Left lung (tissue), 10 donors: ENCODE measurements around the gene PAPPA2. TPM values are rescaled to one million over a fixed set of nuclear protein-coding genes. Genes with fewer than 3 reads are reported as not detected.
"Not testable (repeated sequence)": the region's sequence is repeated elsewhere in the genome, so short reads cannot be mapped to it uniquely, and the experiment has no call there.

ENCODE experiments used
- ATAC-seq: fragments of 200-7000 bp; cut with Tn5 transposase; one replicate; pipeline ENCODE4 v1.9.1; 2020; ENCODE audit warnings: moderate library complexity
- DNase-seq, 4 donors: peaks; one replicate each; pipeline ENCODE4 v3.0.0-alpha.2; 2013 to 2020
- H3K27ac ChIP-seq, 2 donors: fragments of 200-600 bp; sonication (generic) in 1 of 2; one replicate each; pipeline versions ENCODE4 v1.5.0 to v1.8.0; 2020 to 2021
- H3K27me3 ChIP-seq, 2 donors: fragments of 200-600 bp; sonication (generic) in 1 of 2; one replicate each; pipeline versions ENCODE4 v1.5.0 to v1.8.0; 2020 to 2021
- H3K36me3 ChIP-seq, 2 donors: fragments of 200-600 bp; sonication (generic) in 1 of 2; one replicate each; pipeline versions ENCODE4 v1.5.0 to v1.8.0; 2020 to 2021
- H3K4me1 ChIP-seq, 2 donors: fragments of 200-600 bp; one replicate each; pipeline ENCODE4 v1.8.0; 2021
- H3K4me3 ChIP-seq, 2 donors: fragments of 200-600 bp; sonication (generic) in 1 of 2; one replicate each; pipeline versions ENCODE4 v1.5.0 to v1.8.0; 2020 to 2021; ENCODE audit warnings: mild to moderate bottlenecking in 1 of 2
- H3K9me3 ChIP-seq, 2 donors: fragments of 200-600 bp; sonication (generic) in 1 of 2; one replicate each; pipeline versions ENCODE4 v1.5.0 to v1.8.0; 2020 to 2021
- CTCF ChIP-seq, 2 donors: fragments of 200-600 bp; sonication (generic) in 1 of 2; IDR thresholded peaks; one replicate each; pipeline versions ENCODE4 v1.5.0 to v1.8.0; 2021; ENCODE audit warnings: antibody characterized with exemption in 2 of 2
- intact Hi-C, 2 donors: fragments of 100-400 bp; cut with DNase I; formaldehyde crosslinking; loops; one replicate each; pipeline versions ENCODE4 v1.11.2 to v1.14.2; 2022
- polyA plus RNA-seq, 6 donors: library from polyadenylated mRNA; unstranded; fragments of 120-200 nt; gene quantifications; one replicate each; pipeline ENCODE4 v1.2.1, GENCODE V29; 2013; ENCODE audit not compliant: insufficient read length in 6 of 6
- total RNA-seq, 2 donors: library from RNA; stranded (reverse); fragmentation: NEBNext Ultra II Directional; extraction: Animal tissue kit (Norgen Biotek cat#: 25700); gene quantifications; one replicate each; pipeline ENCODE4 v1.2.1, GENCODE V29; 2021
- donor health status: DM: no; HTN: yes; CAD: no.
- donor health status: DM: no; HTN: no; CAD: no.

The PAPPA2 gene
- total and polyA plus RNA-seq, 8 donors = 0.09 to 0.68 (median 0.27) TPM

DNA sequence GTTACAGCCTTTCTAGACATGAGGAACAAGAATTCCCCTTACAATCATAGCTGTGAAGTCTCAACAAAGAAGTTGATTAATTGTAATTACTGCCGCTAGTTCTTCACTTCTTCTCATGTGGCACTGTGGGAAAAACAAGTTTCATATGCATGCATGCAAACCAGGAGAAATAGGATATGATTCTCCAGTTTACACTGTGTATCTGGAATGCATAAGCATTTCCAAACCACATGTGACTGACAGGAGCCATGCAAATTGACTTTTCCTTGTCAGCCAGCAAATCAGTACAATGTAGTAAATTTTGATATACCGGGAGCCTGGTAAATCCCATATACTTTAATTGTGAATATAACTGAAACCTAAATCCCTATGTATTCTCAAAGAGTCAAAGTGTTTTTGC, 279.3 kb downstream of the PAPPA2 start:
- intact Hi-C loops = no loop called here
- no peaks in the 10 kb centered on the region for H3K27me3 ChIP-seq
- H3K27ac ChIP-seq = no peak overlapping the region
- no peak for TF ChIP-seq CTCF (IDR thresholded peaks at IDR 0.05)
- no peaks in the 10 kb centered on the region for H3K4me1 ChIP-seq
- H3K36me3 ChIP-seq = no peaks in the 10 kb centered on the region
- H3K9me3 ChIP-seq = no peaks in the 10 kb centered on the region
- DNase-seq (no peak), ATAC-seq (no peak)
- no peak overlapping the region for H3K4me3 ChIP-seq

- TF ChIP-seq CTCF (IDR thresholded peaks at IDR 0.05) = no peak
- H3K27ac ChIP-seq = no peak overlapping the region
- no peaks in the 10 kb centered on the region for H3K27me3 ChIP-seq
- H3K36me3 ChIP-seq = no peaks in the 10 kb centered on the region
- no peaks in the 10 kb centered on the region for H3K9me3 ChIP-seq
- H3K4me3 ChIP-seq = no peak overlapping the region
- intact Hi-C loops = no loop called here
- no peak for ATAC-seq
- no peak for DNase-seq
- no peaks in the 10 kb centered on the region for H3K4me1 ChIP-seq
These were observed 281.2 kb downstream of the PAPPA2 start for GRCh38 chr1:176744142-176744541.

- ATAC-seq = no peak
- no peaks in the 10 kb centered on the region for H3K4me1 ChIP-seq
- DNase-seq = no peak
- H3K9me3 ChIP-seq = peaks cover 0 to 7% of the 10 kb centered on the region in 2 donors
- no peak for TF ChIP-seq CTCF (IDR thresholded peaks at IDR 0.05)
- no peak overlapping the region for H3K27ac ChIP-seq
- H3K36me3 ChIP-seq = no peaks in the 10 kb centered on the region
- H3K4me3 ChIP-seq = no peak overlapping the region
- H3K27me3 ChIP-seq = no peaks in the 10 kb centered on the region
- intact Hi-C loops = no loop called here
These were observed 283.0 kb downstream of the PAPPA2 start for GRCh38 chr1:176745945-176746344.

GRCh38 chr1:176752505-176752904, 289.5 kb downstream of the PAPPA2 start:
- Histone ChIP-seq H3K27me3 (no peaks in the 10 kb centered on the region), H3K27ac (no peak overlapping the region), H3K4me3 (no peak overlapping the region), H3K36me3 (no peaks in the 10 kb centered on the region), H3K4me1 (no peaks in the 10 kb centered on the region), H3K9me3 (peaks cover 0 to 7% of the 10 kb centered on the region in 2 donors)
- DNase-seq (no peak), ATAC-seq (no peak)
- no peak for TF ChIP-seq CTCF (IDR thresholded peaks at IDR 0.05)
- intact Hi-C loops = no loop called here

DNA sequence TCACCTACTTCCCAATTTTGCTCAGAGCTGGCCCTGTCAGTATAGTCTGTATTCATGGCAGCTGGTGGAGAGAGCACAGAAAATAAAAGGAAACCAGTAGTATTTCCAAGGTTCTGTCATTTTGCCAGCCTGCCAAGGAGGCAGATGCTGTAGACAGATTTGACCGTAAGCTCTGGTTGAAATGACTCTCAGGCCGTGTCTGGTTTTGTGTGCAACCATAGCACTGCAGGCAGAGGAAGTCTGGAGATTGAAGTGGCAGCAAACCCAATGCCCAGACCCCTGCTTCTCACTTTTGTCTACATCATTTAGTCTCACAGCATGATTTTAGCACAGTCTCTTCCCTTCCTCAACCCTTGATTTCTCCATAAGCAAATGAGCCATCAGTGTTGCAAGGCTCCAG, 291.7 kb downstream of the PAPPA2 start:
- Histone ChIP-seq H3K27me3 (no peaks in the 10 kb centered on the region), H3K36me3 (no peaks in the 10 kb centered on the region), H3K4me3 (no peak overlapping the region), H3K27ac (no peak overlapping the region), H3K9me3 (peaks cover 0 to 7% of the 10 kb centered on the region in 2 donors), H3K4me1 (no peaks in the 10 kb centered on the region)
- intact Hi-C loops = no loop called here
- no peak for TF ChIP-seq CTCF (IDR thresholded peaks at IDR 0.05)
- ATAC-seq (no peak), DNase-seq (no peak)

DNA sequence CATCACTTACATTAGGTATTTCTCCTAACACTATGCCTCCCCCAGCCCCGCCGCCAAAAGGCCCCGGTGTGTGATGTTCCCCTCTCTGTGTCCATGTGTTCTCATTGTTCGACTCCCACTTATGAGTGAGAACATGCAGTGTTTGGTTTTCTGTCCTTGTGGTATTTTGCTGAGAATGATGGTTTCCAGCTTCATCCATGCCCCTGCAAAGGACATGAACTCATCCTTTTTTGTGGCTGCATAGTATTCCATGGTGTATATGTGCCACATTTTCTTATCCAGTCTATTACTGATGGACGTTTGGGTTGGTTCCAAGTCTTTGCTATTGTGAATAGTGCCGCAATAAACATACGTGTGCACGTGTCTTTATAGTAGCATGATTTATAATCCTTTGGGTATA, 293.8 kb downstream of the PAPPA2 start:
- H3K27ac ChIP-seq, H3K27me3 ChIP-seq, H3K4me3 ChIP-seq, ATAC-seq, DNase-seq, intact Hi-C loops, H3K4me1 ChIP-seq, H3K36me3 ChIP-seq, H3K9me3 ChIP-seq: not testable (repeated sequence)
